Measurements from ENCODE around the gene GPHN. TPM values are rescaled to one million over a fixed set of nuclear protein-coding genes. Genes with fewer than 3 reads are reported as not detected.

GPHN gene
- total and polyA plus RNA-seq, 2 donors (not counting 3 experiments of a cell fraction or from before 2014, with no cell fraction given), result 5.1 to 23.2 TPM

GRCh38 chr14:66698503-66698902 is 190.6 kb downstream of the GPHN start:
- no peak overlapping the region for H2AFZ ChIP-seq (ENCODE audit: low read depth, low read length)
- no peaks in the 10 kb centered on the region for H3K79me2 ChIP-seq (ENCODE audit: control insufficient read depth, insufficient read depth, low read length)
- ChIA-PET CTCF (no interaction called here), POLR2A (no interaction called here)
- H3K36me3 ChIP-seq (ENCODE audit: control insufficient read depth in 2 of 2, extremely low read depth in 1 of 2, insufficient read depth in 2 of 2, low read length in 2 of 2), result no peaks in the 10 kb centered on the region
- dilution Hi-C loops (cut with MboI; ENCODE audit: extremely low pct_ligation_motif_present, low sequenced_read_pairs) (no loop called here), intact Hi-C loops (cut with micrococcal nuclease) (no loop called here)
- no peak overlapping the region for H3K9ac ChIP-seq (replicated peaks; ENCODE audit: extremely low read depth, insufficient read depth, low read length)
- no peak overlapping the region for H3K4me3 ChIP-seq (replicated peaks in 1 of 3; ENCODE audit: insufficient read depth in 1 of 3, low read depth in 1 of 3, low read length in 3 of 3)
- BruUV-seq (replicated peaks), result no TSS peak
- FAIRE-seq (no peak), DNase-seq (ENCODE audit: low read depth, low spot score) (no peak)
- TF ChIP-seq JUN (IDR thresholded peaks at IDR 0.05; ENCODE audit: borderline replicate concordance, insufficient read depth, insufficient read length, low read depth) (no peak), GATA2 (IDR thresholded peaks at IDR 0.05; ENCODE audit: insufficient read depth, insufficient read length, low read depth, low read length) (no peak), POLR2AphosphoS5 (IDR thresholded peaks at IDR 0.05; ENCODE audit: insufficient read depth, low read depth, low read length) (no peak), EZH2 (IDR thresholded peaks at IDR 0.05; ENCODE audit: borderline replicate concordance, low read depth, low read length, severe bottlenecking) (no peak), POLR2A (IDR thresholded peaks at IDR 0.05; ENCODE audit: low read depth, low read length) (no peak), FOS (IDR thresholded peaks at IDR 0.05; ENCODE audit: borderline replicate concordance, insufficient read depth, low read length) (no peak), MYC (IDR thresholded peaks at IDR 0.05; ENCODE audit: low read depth, low read length) (no peak)
- TF ChIP-seq, protein P1, sequence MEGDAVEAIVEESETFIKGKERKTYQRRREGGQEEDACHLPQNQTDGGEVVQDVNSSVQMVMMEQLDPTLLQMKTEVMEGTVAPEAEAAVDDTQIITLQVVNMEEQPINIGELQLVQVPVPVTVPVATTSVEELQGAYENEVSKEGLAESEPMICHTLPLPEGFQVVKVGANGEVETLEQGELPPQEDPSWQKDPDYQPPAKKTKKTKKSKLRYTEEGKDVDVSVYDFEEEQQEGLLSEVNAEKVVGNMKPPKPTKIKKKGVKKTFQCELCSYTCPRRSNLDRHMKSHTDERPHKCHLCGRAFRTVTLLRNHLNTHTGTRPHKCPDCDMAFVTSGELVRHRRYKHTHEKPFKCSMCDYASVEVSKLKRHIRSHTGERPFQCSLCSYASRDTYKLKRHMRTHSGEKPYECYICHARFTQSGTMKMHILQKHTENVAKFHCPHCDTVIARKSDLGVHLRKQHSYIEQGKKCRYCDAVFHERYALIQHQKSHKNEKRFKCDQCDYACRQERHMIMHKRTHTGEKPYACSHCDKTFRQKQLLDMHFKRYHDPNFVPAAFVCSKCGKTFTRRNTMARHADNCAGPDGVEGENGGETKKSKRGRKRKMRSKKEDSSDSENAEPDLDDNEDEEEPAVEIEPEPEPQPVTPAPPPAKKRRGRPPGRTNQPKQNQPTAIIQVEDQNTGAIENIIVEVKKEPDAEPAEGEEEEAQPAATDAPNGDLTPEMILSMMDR (IDR thresholded peaks at IDR 0.05; ENCODE audit: extremely low read depth in 1 of 2, insufficient read depth in 1 of 2, low read depth in 1 of 2, low read length in 2 of 2), result no peak
- TF ChIP-seq, protein P2, sequence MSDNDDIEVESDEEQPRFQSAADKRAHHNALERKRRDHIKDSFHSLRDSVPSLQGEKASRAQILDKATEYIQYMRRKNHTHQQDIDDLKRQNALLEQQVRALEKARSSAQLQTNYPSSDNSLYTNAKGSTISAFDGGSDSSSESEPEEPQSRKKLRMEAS (IDR thresholded peaks at IDR 0.05; ENCODE audit: insufficient read depth, insufficient read length), result no peak
- no peaks in the 10 kb centered on the region for H3K27me3 ChIP-seq (ENCODE audit: control insufficient read depth in 2 of 2, insufficient read depth in 2 of 2, low read length in 2 of 2)
- no peak overlapping the region for H3K27ac ChIP-seq (ENCODE audit: insufficient read depth, low read depth, low read length)
- no peaks in the 10 kb centered on the region for H3K9me3 ChIP-seq (replicated peaks; ENCODE audit: control insufficient read depth, insufficient read depth, low read length)
- no peak overlapping the region for H3K4me2 ChIP-seq (ENCODE audit: insufficient read depth, low read length)
- H3K4me1 ChIP-seq (ENCODE audit: control insufficient read depth, extremely low read depth, insufficient read depth, low read length), result no peaks in the 10 kb centered on the region
- H4K20me1 ChIP-seq (replicated peaks; ENCODE audit: control insufficient read depth, extremely low read depth, insufficient read depth, low read length), result no peaks in the 10 kb centered on the region
- H3K9me1 ChIP-seq (replicated peaks; ENCODE audit: control insufficient read depth, extremely low read depth, insufficient read depth, low read length), result no peaks in the 10 kb centered on the region
